NCI-H1694 treated with DMSO at 0.1 percent for 48 hours (cell line): ENCODE data around the gene LZTS2.

ENCODE experiments used
- DNase-seq: peaks from one replicate; lab custom pipeline; 2025; lab: John Stamatoyannopoulos, UW

The LZTS2 gene

GRCh38 chr10:100978121-100978900 lies 21.3 kb upstream of the LZTS2 start:
- DNase-seq, result no peak

GRCh38 chr10:100978901-100979195 lies 20.8 kb upstream of the LZTS2 start:
- DNase-seq, result no peak

GRCh38 chr10:100979791-100980272 lies 19.8 kb upstream of the LZTS2 start:
- no peak for DNase-seq

GRCh38 chr10:100980311-100980710 lies 19.3 kb upstream of the LZTS2 start:
- DNase-seq, result no peak

- no peak for DNase-seq
These were observed 18.9 kb upstream of the LZTS2 start for GRCh38 chr10:100980711-100981110.

GRCh38 chr10:100981178-100981772 lies 18.3 kb upstream of the LZTS2 start:
- no peak for DNase-seq

- no peak for DNase-seq
These were observed 16.4 kb upstream of the LZTS2 start for GRCh38 chr10:100982916-100983830.

GRCh38 chr10:100983868-100984671 lies 15.5 kb upstream of the LZTS2 start:
- DNase-seq, result no peak

- DNase-seq, result no peak
These were observed 14.9 kb upstream of the LZTS2 start for GRCh38 chr10:100984672-100985177.

- DNase-seq, result no peak
These were observed 14.3 kb upstream of the LZTS2 start for GRCh38 chr10:100985336-100985735.

- DNase-seq, result no peak
These were observed 13.0 kb upstream of the LZTS2 start for GRCh38 chr10:100986623-100986951.

- DNase-seq, result peak; percentile 43
These were observed 12.5 kb upstream of the LZTS2 start, which contains the start of the genes MRPL43 and TWNK for GRCh38 chr10:100986952-100987684. Gene MRPL43 (minus strand): TSS chr10:100987497. CDS start chr10:100987443, 54 bp downstream. Gene TWNK (plus strand): TSS chr10:100987543. CDS start chr10:100988211, 668 bp downstream.

- DNase-seq, result no peak
These were observed 11.9 kb upstream of the LZTS2 start for GRCh38 chr10:100987685-100988049.

- DNase-seq, result no peak
These were observed 11.4 kb upstream of the LZTS2 start for GRCh38 chr10:100988166-100988565.

- DNase-seq, result no peak
These were observed 10.5 kb upstream of the LZTS2 start for GRCh38 chr10:100989088-100989487.

- DNase-seq, result no peak
These were observed 5.5 kb upstream of the LZTS2 start for GRCh38 chr10:100993986-100994708.

- no peak for DNase-seq
These were observed 4.4 kb upstream of the LZTS2 start for GRCh38 chr10:100995181-100995580.

- DNase-seq, result no peak
These were observed 2.8 kb upstream of the LZTS2 start for GRCh38 chr10:100996678-100997359.

GRCh38 chr10:100997360-100998182 lies 2.0 kb upstream of the LZTS2 start:
- DNase-seq, result peak; percentile 30
